WTC11 (cell line): ENCODE measurements around the gene PLPP7. TPM values are rescaled to one million over a fixed set of nuclear protein-coding genes. Genes with fewer than 3 reads are reported as not detected.

Source experiments
- ATAC-seq: fragments of 200-7000 bp; cut with Tn5 transposase; 2 replicates; pipeline ENCODE4 v1.10.0; 2021; ENCODE audit warnings: mild to moderate bottlenecking, moderate library complexity
- CTCF ChIA-PET: fragments of 300-600 bp; sonication (Branson Sonifier 250); formaldehyde crosslinking; loops from one replicate; lab custom pipeline; 2021; ENCODE audit warnings: antibody characterized with exemption; lab: Charles Lee
- POLR2A ChIA-PET: fragments of 350-600 bp; sonication (Branson Sonifier 250); formaldehyde crosslinking; loops from one replicate; lab custom pipeline; 2021; ENCODE audit warnings: antibody characterized with exemption; lab: Charles Lee
- DNase-seq: peaks from one replicate; pipeline ENCODE4 v3.0.0; 2021; ENCODE audit warnings: low spot score
- H3K27ac Mint-ChIP-seq: 2 replicates; pipeline ENCODE4 v1.8.0; 2021; ENCODE audit warnings: mixed read lengths
- H3K27me3 Mint-ChIP-seq: 2 replicates; pipeline ENCODE4 v1.8.0; 2021; ENCODE audit warnings: low read depth, mild to moderate bottlenecking, moderate library complexity, mixed read lengths
- H3K36me3 Mint-ChIP-seq: 2 replicates; pipeline ENCODE4 v1.8.0; 2021; ENCODE audit warnings: mixed read lengths
- H3K4me1 Mint-ChIP-seq: 2 replicates; pipeline ENCODE4 v1.8.0; 2022; ENCODE audit warnings: mixed read lengths
- H3K4me3 Mint-ChIP-seq: 2 replicates; pipeline ENCODE4 v1.8.0; 2021; ENCODE audit warnings: mild to moderate bottlenecking, moderate library complexity, mixed read lengths
- H3K9me3 Mint-ChIP-seq: 2 replicates; pipeline ENCODE4 v1.8.0; 2021; ENCODE audit warnings: mixed read lengths
- E2F4 ChIP-seq: sonication (generic); formaldehyde crosslinking; IDR thresholded peaks from 2 replicates; pipeline ENCODE4 v1.8.1; 2022; ENCODE audit warnings: low read depth, mild to moderate bottlenecking, moderate library complexity, missing genetic modification reagents, borderline replicate concordance
- EMX1 ChIP-seq: fragments of 250-450 bp; sonication (Bioruptor Pico); IDR thresholded peaks from 2 replicates; pipeline ENCODE4 v1.8.0; 2021; ENCODE audit warnings: mild to moderate bottlenecking
- ETV6 ChIP-seq: sonication (generic); formaldehyde crosslinking; IDR thresholded peaks from 2 replicates; pipeline ENCODE4 v1.8.1; 2022; ENCODE audit warnings: mild to moderate bottlenecking, missing genetic modification reagents
- JAZF1 ChIP-seq: fragments of 250-450 bp; sonication (Bioruptor Pico); IDR thresholded peaks from 2 replicates; pipeline ENCODE4 v1.9.0; 2021; ENCODE audit warnings: moderate library complexity, mild to moderate bottlenecking, inconsistent platforms
- NFE2L1 ChIP-seq: sonication (generic); formaldehyde crosslinking; IDR thresholded peaks from 2 replicates; pipeline ENCODE4 v1.8.1; 2023; ENCODE audit warnings: missing genetic modification reagents
- NFYB ChIP-seq: sonication (generic); formaldehyde crosslinking; conservative IDR thresholded peaks from 2 replicates; pipeline ENCODE4 v1.8.0; 2022; ENCODE audit warnings: low read depth, missing genetic modification reagents
- PRRX2 ChIP-seq: fragments of 250-450 bp; sonication (Bioruptor Pico); IDR thresholded peaks from 2 replicates; pipeline ENCODE4 v1.8.0; 2021; ENCODE audit warnings: mild to moderate bottlenecking
- SMAD4 ChIP-seq: sonication (generic); formaldehyde crosslinking; IDR thresholded peaks from 2 replicates; pipeline ENCODE4 v1.8.0; 2022; ENCODE audit warnings: mild to moderate bottlenecking, missing genetic modification reagents
- SOX15 ChIP-seq: fragments of 250-450 bp; sonication (Bioruptor Pico); IDR thresholded peaks from 2 replicates; pipeline ENCODE4 v1.9.0; 2021; ENCODE audit warnings: mild to moderate bottlenecking
- ZBTB43 ChIP-seq: sonication (generic); formaldehyde crosslinking; IDR thresholded peaks from 2 replicates; pipeline ENCODE4 v1.8.1; 2023; ENCODE audit warnings: mild to moderate bottlenecking, missing genetic modification reagents
- ZNF138 ChIP-seq: sonication (generic); formaldehyde crosslinking; conservative IDR thresholded peaks from 2 replicates; pipeline ENCODE4 v1.8.1; 2022; ENCODE audit warnings: mild to moderate bottlenecking, moderate library complexity, missing genetic modification reagents
- ZNF219 ChIP-seq: sonication (generic); formaldehyde crosslinking; IDR thresholded peaks from 2 replicates; pipeline ENCODE4 v1.8.0; 2023; ENCODE audit warnings: missing genetic modification reagents, mild to moderate bottlenecking, borderline replicate concordance
- ZNF317 ChIP-seq: sonication (generic); formaldehyde crosslinking; IDR thresholded peaks from 2 replicates; pipeline ENCODE4 v1.8.1; 2023; ENCODE audit warnings: low read depth, mild to moderate bottlenecking, moderate library complexity, missing genetic modification reagents, borderline replicate concordance
- total RNA-seq: library from RNA; stranded (reverse); gene quantifications from 3 replicates; pipeline ENCODE4 v1.2.3, GENCODE V29; 2021
- TF ChIP-seq, protein P1 (sequence below): sonication (generic); formaldehyde crosslinking; IDR thresholded peaks from 2 replicates; pipeline ENCODE4 v1.8.0; 2022; ENCODE audit warnings: mild to moderate bottlenecking, missing genetic modification reagents
- TF ChIP-seq, protein P2 (sequence below): fragments of 250-450 bp; sonication (Bioruptor Pico); IDR thresholded peaks from 2 replicates; pipeline ENCODE4 v1.9.0; 2021; ENCODE audit warnings: mild to moderate bottlenecking
- TF ChIP-seq, protein P3 (sequence below): sonication (generic); formaldehyde crosslinking; IDR thresholded peaks from 2 replicates; pipeline ENCODE4 v1.8.1; 2022; ENCODE audit warnings: mild to moderate bottlenecking, missing genetic modification reagents, moderate library complexity, borderline replicate concordance
- TF ChIP-seq, protein P4 (sequence below): sonication (generic); formaldehyde crosslinking; IDR thresholded peaks from 2 replicates; pipeline ENCODE4 v1.8.0; 2022; ENCODE audit warnings: mild to moderate bottlenecking, missing genetic modification reagents

Gene PLPP7
- total RNA-seq, 1 experiment from 2014 or later = 4.2 TPM

GRCh38 chr9:131287359-131287758, 2.2 kb upstream of the PLPP7 start:
- no peak overlapping the region for H3K27ac Mint-ChIP-seq
- no peak for TF ChIP-seq JAZF1 (CRISPR knock-in tag)
- TF ChIP-seq, protein P1, sequence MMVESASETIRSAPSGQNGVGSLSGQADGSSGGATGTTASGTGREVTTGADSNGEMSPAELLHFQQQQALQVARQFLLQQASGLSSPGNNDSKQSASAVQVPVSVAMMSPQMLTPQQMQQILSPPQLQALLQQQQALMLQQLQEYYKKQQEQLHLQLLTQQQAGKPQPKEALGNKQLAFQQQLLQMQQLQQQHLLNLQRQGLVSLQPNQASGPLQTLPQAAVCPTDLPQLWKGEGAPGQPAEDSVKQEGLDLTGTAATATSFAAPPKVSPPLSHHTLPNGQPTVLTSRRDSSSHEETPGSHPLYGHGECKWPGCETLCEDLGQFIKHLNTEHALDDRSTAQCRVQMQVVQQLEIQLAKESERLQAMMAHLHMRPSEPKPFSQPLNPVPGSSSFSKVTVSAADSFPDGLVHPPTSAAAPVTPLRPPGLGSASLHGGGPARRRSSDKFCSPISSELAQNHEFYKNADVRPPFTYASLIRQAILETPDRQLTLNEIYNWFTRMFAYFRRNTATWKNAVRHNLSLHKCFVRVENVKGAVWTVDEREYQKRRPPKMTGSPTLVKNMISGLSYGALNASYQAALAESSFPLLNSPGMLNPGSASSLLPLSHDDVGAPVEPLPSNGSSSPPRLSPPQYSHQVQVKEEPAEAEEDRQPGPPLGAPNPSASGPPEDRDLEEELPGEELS (CRISPR knock-in tag) = no peak
- TF ChIP-seq SMAD4 = no peak
- TF ChIP-seq NFE2L1 (CRISPR knock-in tag) = no peak
- TF ChIP-seq EMX1 (CRISPR knock-in tag) = no peak
- no peak for TF ChIP-seq ZNF219
- no peak for TF ChIP-seq PRRX2 (CRISPR knock-in tag)
- TF ChIP-seq E2F4 = no peak
- ChIA-PET POLR2A (no interaction called here), CTCF (interaction anchor here (2.3 to 4.4 kb wide), 2 partner anchors 9 to 49 kb away, joined by 6 to 44 read pairs; no protein-coding TSS in a partner anchor)
- peaks cover 10% of the 10 kb centered on the region for H3K4me1 Mint-ChIP-seq
- H3K4me3 Mint-ChIP-seq = no peak overlapping the region
- H3K9me3 Mint-ChIP-seq = no peaks in the 10 kb centered on the region
- no peak for ATAC-seq
- DNase-seq = no peak
- H3K36me3 Mint-ChIP-seq = no peaks in the 10 kb centered on the region
- peaks cover 16% of the 10 kb centered on the region for H3K27me3 Mint-ChIP-seq

DNA sequence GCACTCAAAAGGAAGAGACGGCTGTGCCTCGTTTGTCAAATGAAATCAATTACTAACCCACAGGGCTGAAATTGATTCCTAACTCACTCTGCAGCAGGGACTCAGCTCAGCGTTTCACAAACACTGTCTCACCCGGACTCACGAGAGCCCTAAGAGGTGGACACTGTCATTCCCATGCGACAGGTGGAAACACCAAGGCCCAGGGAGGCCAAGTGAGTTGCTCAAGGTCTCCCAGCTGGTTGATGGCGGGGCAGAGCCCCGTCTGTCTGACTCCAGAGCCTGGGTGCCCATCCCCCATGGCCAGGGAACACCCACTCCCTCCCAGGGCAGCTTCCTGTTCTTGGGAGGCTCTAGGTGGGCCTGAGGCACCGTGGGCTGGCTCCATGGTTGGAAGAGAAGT, 1.3 kb upstream of the PLPP7 start:
- no peak for DNase-seq
- no peaks in the 10 kb centered on the region for H3K36me3 Mint-ChIP-seq
- TF ChIP-seq ETV6 (CRISPR knock-in tag) (no peak), ZNF138 (no peak), ZBTB43 (CRISPR knock-in tag) (no peak), NFYB (CRISPR knock-in tag) (no peak), SOX15 (CRISPR knock-in tag) (no peak), ZNF317 (CRISPR knock-in tag) (no peak)
- TF ChIP-seq, protein P1 (CRISPR knock-in tag) = no peak
- TF ChIP-seq, protein P2, sequence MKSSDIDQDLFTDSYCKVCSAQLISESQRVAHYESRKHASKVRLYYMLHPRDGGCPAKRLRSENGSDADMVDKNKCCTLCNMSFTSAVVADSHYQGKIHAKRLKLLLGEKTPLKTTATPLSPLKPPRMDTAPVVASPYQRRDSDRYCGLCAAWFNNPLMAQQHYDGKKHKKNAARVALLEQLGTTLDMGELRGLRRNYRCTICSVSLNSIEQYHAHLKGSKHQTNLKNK (CRISPR knock-in tag) = no peak
- TF ChIP-seq, protein P3, sequence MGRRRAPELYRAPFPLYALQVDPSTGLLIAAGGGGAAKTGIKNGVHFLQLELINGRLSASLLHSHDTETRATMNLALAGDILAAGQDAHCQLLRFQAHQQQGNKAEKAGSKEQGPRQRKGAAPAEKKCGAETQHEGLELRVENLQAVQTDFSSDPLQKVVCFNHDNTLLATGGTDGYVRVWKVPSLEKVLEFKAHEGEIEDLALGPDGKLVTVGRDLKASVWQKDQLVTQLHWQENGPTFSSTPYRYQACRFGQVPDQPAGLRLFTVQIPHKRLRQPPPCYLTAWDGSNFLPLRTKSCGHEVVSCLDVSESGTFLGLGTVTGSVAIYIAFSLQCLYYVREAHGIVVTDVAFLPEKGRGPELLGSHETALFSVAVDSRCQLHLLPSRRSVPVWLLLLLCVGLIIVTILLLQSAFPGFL (CRISPR knock-in tag) = no peak
- TF ChIP-seq, protein P4, sequence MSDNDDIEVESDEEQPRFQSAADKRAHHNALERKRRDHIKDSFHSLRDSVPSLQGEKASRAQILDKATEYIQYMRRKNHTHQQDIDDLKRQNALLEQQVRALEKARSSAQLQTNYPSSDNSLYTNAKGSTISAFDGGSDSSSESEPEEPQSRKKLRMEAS (CRISPR knock-in tag) = no peak
- TF ChIP-seq, all 79 proteins: peak for 0
- no peak overlapping the region for H3K4me3 Mint-ChIP-seq
- POLR2A ChIA-PET = no interaction called here
- peaks cover 14% of the 10 kb centered on the region for H3K27me3 Mint-ChIP-seq
- CTCF ChIA-PET = interaction anchor here (1.0 to 4.4 kb wide), 8 partner anchors 8 to 62 kb away, joined by 3 to 44 read pairs (median 5); partner anchors contain the start of gene FAM78A
- no peak overlapping the region for H3K27ac Mint-ChIP-seq
- no peaks in the 10 kb centered on the region for H3K9me3 Mint-ChIP-seq
- H3K4me1 Mint-ChIP-seq = peaks cover 10% of the 10 kb centered on the region
- no peak for ATAC-seq
